ENCODE measurements around the gene LSM10.

LSM10 gene

DNA sequence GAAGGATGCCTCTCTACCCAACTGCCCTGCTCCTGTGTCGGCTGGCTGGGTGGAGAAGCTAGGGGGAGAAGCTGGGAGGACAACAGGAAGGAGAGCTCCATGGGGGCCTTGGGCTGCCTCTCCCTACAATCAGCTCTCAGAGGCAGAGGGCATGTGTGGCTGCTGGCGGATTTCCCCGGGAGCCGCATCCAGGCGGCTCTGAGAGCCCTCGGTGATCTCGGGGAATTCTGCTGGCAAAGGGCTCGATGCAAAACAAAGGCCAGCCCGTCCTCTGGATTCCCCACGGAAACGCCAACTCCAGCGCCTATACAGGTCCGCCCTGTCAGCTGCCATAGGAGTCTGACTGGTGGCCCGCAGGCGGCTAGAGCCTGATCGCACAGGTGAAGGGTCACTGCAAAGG, 47.9 kb downstream of the LSM10 start:
- DNase-seq = no peak

DNA sequence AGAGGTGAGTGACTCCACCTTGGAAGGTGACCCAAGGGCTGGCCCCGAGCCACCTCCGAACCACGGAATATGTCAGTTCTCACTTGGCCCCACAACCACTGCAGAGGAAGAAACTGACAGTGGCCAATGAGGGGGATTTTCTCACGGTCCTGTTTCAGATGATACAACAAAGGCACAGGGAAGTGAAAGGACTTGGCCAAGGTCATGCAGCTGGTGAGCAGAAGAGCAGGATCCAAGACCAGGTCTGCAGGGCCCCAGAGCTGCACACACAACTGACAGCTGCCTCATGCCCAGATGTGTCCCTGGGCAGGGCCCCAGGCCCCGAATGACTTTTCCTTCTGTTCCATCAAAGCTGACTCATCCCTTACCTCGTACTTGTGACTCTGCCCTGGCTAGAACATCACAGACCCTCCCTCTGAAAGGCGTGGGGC, 48.5 kb downstream of the LSM10 start:
- DNase-seq = no peak

DNA sequence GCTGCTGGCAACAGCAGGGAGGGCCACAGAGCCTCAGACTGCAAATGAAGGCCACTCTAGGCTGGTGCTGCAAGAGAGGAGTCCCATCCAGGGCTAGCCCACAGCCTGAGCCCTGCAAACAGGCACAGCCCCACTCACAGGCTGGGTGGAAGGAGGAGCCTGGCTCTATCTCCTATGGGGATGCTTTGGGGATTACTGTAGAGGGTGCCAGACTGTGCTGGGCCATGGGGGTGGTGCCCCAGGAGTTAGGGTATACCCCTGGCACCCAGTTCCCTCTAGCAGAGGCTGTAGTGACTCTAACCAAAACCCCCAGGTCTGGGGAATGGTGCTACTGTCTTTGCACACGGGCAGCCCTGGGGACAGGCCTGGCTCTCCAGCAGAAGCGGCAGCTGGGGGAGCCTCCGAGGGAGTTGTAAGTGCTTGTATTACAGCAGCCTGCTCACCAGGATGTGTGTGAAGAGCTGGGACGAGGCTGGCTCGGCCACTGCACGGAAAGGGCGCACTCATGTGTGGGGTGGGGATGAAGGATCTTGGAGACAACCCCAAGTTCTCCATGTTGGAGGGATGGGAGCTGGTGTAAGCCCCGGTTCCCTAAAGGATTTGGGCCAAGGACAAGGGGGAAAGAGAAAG, 50.9 kb downstream of the LSM10 start:
- no peak for DNase-seq

DNA sequence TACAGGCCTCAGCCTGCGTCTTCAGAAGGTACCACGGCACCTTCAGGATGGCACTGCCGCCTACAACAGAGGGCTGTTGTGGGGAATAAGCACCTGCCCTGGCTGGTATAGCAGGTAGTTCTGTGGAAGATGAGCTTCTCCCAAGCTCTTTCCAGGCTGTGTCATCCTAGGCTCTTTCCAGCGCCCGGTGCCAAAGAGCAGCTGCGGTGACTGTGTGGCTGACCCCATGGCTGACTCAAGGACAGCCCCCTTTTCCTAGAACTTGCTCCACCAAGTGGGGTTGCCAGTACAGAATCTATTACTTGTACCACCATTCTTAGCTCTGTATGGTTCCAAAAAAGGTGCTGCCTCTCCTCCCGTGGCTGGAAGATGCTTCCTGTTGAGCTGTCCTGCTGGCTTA, 52.4 kb downstream of the LSM10 start:
- no peak for DNase-seq

DNA sequence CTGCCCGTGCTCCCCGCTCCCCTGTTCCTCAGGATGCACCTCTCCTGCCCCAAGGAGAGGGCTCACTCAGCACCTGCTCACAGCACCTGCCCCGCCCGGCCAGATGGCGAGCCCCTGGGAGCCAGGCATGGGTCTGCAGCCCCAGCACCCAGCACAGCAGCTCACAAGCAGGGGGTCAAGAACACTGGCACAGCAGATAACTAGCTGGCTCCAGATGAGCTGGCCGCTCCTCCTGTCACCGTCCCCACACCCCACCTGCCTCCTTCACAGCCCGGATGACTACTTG, 53.4 kb downstream of the LSM10 start:
- no peak for DNase-seq

DNA sequence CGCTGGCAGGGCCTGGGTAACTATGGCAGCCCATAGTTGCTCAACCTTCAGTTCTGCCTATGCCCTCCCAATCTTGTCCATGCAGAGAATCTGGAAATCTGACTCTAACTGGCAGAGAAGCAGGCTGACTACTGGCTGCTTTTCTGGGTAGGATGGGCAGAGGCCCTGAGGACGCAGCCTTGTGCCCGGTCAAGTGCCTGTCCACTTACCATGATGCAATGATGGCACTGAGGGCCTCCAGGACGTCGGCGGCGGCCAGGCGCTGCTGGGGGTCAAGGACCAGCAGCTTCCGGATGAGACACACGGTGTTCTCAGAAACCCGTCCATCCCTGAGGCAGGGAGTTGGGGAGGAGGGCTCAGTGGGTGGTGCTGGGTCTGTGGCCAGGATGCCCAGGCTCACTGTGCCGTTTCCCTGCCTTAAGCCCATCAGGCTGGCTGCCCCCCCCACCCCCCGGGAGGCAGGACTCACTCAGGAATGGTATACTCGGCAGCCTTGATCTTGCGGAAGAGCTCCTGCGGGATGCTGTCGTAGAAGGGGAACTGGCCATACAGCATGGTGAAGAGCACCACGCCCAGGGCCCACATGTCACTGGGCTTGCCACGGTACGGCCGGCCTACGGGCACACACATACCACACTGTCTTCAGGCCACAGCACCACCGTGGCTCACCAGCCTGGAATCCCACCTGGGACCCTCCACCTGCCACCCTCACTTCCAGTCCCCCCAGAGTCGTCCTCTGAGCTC, 53.9 kb downstream of the LSM10 start:
- no peak for DNase-seq

All from NCI-H526 (cell line).